ENCODE results near the gene OST4. TPM values are rescaled to one million over a fixed set of nuclear protein-coding genes. Genes with fewer than 3 reads are reported as not detected.

The OST4 gene
- polyA plus RNA-seq, 3 donors, result 209 to 635 (median 615) TPM

- Histone ChIP-seq H3K4me3 (replicated peaks in 1 of 3; ENCODE audit: low read depth in 2 of 3, low read length in 3 of 3) (no peak overlapping the region), H3K27ac (ENCODE audit: low read depth in 1 of 2, low read length in 2 of 2) (no peak overlapping the region), H3K9ac (ENCODE audit: insufficient read depth, low read length, poor library complexity, severe bottlenecking) (no peak overlapping the region), H3K36me3 (replicated peaks in 1 of 2; ENCODE audit: control insufficient read depth in 1 of 2, insufficient read depth in 2 of 2, low read length in 2 of 2) (peaks cover 74 to 87% of the 10 kb centered on the region in 2 donors), H3K27me3 (ENCODE audit: control insufficient read depth in 2 of 2, insufficient read depth in 2 of 2, low read length in 2 of 2) (no peaks in the 10 kb centered on the region), H3K79me2 (ENCODE audit: insufficient read depth, low read length) (peaks cover 21% of the 10 kb centered on the region), H4K20me1 (ENCODE audit: insufficient read depth, low read length) (peaks cover 13% of the 10 kb centered on the region), H3K4me2 (replicated peaks; ENCODE audit: extremely low read depth, low read length, poor library complexity, severe bottlenecking) (no peak overlapping the region), H2AFZ (ENCODE audit: insufficient read depth, low read depth, low read length, poor library complexity, severe bottlenecking) (no peak overlapping the region), H3K4me1 (ENCODE audit: control insufficient read depth in 1 of 2, insufficient read depth in 2 of 2, low read length in 2 of 2) (peaks cover 6 to 8% of the 10 kb centered on the region in 2 donors), H3K9me3 (replicated peaks in 1 of 2; ENCODE audit: control insufficient read depth in 1 of 2, insufficient read depth in 1 of 2, low read length in 2 of 2) (no peaks in the 10 kb centered on the region)
- no peak for DNase-seq
- no peak for TF ChIP-seq CTCF (IDR thresholded peaks at IDR 0.05)
- H3K9me3 Mint-ChIP-seq, result no peaks in the 10 kb centered on the region
- intact Hi-C loops (cut with micrococcal nuclease), result no loop called here
- peaks cover 10% of the 10 kb centered on the region for H3K4me1 Mint-ChIP-seq
- H3K27me3 Mint-ChIP-seq (ENCODE audit: low read depth in 3 of 3), result no peaks in the 10 kb centered on the region
- no peak overlapping the region for H3K4me3 Mint-ChIP-seq
- WGBS (ENCODE audit: insufficient coverage), result 93% methylated on average over 11 of the region's 17 CpGs
- peaks cover 80 to 82% of the 10 kb centered on the region in 2 donors for H3K36me3 Mint-ChIP-seq
- H3K27ac Mint-ChIP-seq, result peak overlapping the region in 2 of 7 donors; percentile 42 to 70
These were observed 32.7 kb downstream of the OST4 start for GRCh38 chr2:27038631-27039339.

- Histone ChIP-seq H3K27me3 (ENCODE audit: control insufficient read depth in 2 of 2, insufficient read depth in 2 of 2, low read length in 2 of 2) (no peaks in the 10 kb centered on the region), H2AFZ (ENCODE audit: insufficient read depth, low read depth, low read length, poor library complexity, severe bottlenecking) (no peak overlapping the region), H3K9me3 (replicated peaks in 1 of 2; ENCODE audit: control insufficient read depth in 1 of 2, insufficient read depth in 1 of 2, low read length in 2 of 2) (no peaks in the 10 kb centered on the region), H4K20me1 (ENCODE audit: insufficient read depth, low read length) (peaks cover 16% of the 10 kb centered on the region), H3K36me3 (replicated peaks in 1 of 2; ENCODE audit: control insufficient read depth in 1 of 2, insufficient read depth in 2 of 2, low read length in 2 of 2) (peaks cover 74 to 84% of the 10 kb centered on the region in 2 donors), H3K4me3 (replicated peaks in 1 of 3; ENCODE audit: low read depth in 2 of 3, low read length in 3 of 3) (no peak overlapping the region), H3K4me1 (ENCODE audit: control insufficient read depth in 1 of 2, insufficient read depth in 2 of 2, low read length in 2 of 2) (peaks cover 13 to 15% of the 10 kb centered on the region in 2 donors), H3K4me2 (replicated peaks; ENCODE audit: extremely low read depth, low read length, poor library complexity, severe bottlenecking) (no peak overlapping the region), H3K9ac (ENCODE audit: insufficient read depth, low read length, poor library complexity, severe bottlenecking) (no peak overlapping the region), H3K27ac (ENCODE audit: low read depth in 1 of 2, low read length in 2 of 2) (no peak overlapping the region), H3K79me2 (ENCODE audit: insufficient read depth, low read length) (peaks cover 29% of the 10 kb centered on the region)
- no peak for DNase-seq
- intact Hi-C loops (cut with micrococcal nuclease), result no loop called here
- no peak for TF ChIP-seq CTCF (IDR thresholded peaks at IDR 0.05)
- H3K27me3 Mint-ChIP-seq (ENCODE audit: low read depth in 3 of 3), result no peaks in the 10 kb centered on the region
- H3K9me3 Mint-ChIP-seq, result no peaks in the 10 kb centered on the region
- H3K27ac Mint-ChIP-seq, result no peak overlapping the region
- H3K36me3 Mint-ChIP-seq, result peaks cover 80% of the 10 kb centered on the region in 2 donors
- no peak overlapping the region for H3K4me3 Mint-ChIP-seq
- peaks cover 17% of the 10 kb centered on the region for H3K4me1 Mint-ChIP-seq
- 100% methylated on average over 5 of the region's 6 CpGs for WGBS (ENCODE audit: insufficient coverage)
These were observed 33.4 kb downstream of the OST4 start for GRCh38 chr2:27038012-27038411.

All from CD14-positive monocyte (primary cell).